ENCODE measurements around the gene NOS1AP.

DNA sequence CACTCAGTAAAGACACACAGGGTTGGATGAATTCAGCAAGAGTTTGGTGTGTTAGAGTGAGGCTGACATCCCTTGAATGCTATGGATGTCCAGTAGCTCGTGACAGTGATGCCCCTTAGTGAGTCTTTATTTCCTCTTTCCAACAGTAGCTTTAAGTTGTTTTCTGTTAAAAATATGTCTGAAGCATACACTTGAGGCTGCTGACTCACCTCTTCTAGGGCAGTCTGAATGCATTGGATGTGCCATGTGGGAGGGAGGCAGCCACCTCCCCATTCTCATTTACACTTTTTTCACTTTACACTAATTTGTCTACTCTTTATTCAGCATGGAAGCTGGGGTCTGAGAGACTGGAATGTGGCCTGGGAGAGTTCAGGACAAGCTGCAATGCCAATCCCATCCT is 17.6 kb downstream of the NOS1AP start:
- TF ChIP-seq CTCF (IDR thresholded peaks at IDR 0.05) (no peak), POLR2A (IDR thresholded peaks at IDR 0.05) (no peak), POLR2AphosphoS5 (IDR thresholded peaks at IDR 0.05) (no peak)

Measured in stomach (tissue), 4 donors.